GM12892 (cell line): ENCODE measurements around the gene TCF23.

Source experiments
- POLR2A ChIP-seq: IDR thresholded peaks from 2 replicates; pipeline ENCODE4 v1.6.1; 2011; ENCODE audit warnings: low read depth, low read length, control low read depth
- TAF1 ChIP-seq: IDR thresholded peaks from 2 replicates; pipeline ENCODE4 v1.6.1; 2011; ENCODE audit warnings: low read depth, mild to moderate bottlenecking, control low read depth, low read length, borderline replicate concordance

GRCh38 chr2:27117995-27118524 is 30.7 kb upstream of the TCF23 start:
- TF ChIP-seq POLR2A = no peak
- no peak for TF ChIP-seq TAF1
